ENCODE data around the gene NSMCE4A.
"Not testable (repeated sequence)": the region's sequence is repeated elsewhere in the genome, so short reads cannot be mapped to it uniquely, and the experiment has no call there.

NSMCE4A gene

GRCh38 chr10:121974535-121975294 lies at the start of gene NSMCE4A:
TSS of gene NSMCE4A (minus strand) at chr10:121975217. CDS start at chr10:121975165, 52 bp downstream.
- peak; percentile 59 for DNase-seq (ENCODE audit: low read depth)

- not testable (repeated sequence) for DNase-seq (ENCODE audit: low read depth)
These were observed 48.2 kb upstream of the NSMCE4A start for GRCh38 chr10:122023257-122023656.

- DNase-seq (ENCODE audit: low read depth) = no peak
These were observed 47.3 kb upstream of the NSMCE4A start for GRCh38 chr10:122022276-122022675.

GRCh38 chr10:122021828-122022227 lies 46.8 kb upstream of the NSMCE4A start:
- DNase-seq (ENCODE audit: low read depth) = no peak

GRCh38 chr10:122021379-122021778 lies 46.4 kb upstream of the NSMCE4A start:
- DNase-seq (ENCODE audit: low read depth) = no peak

- DNase-seq (ENCODE audit: low read depth) = no peak
These were observed 45.2 kb upstream of the NSMCE4A start for GRCh38 chr10:122020226-122020625.

- DNase-seq (ENCODE audit: low read depth) = no peak
These were observed 44.5 kb upstream of the NSMCE4A start for GRCh38 chr10:122019414-122019975.

- DNase-seq (ENCODE audit: low read depth) = no peak
These were observed 44.0 kb upstream of the NSMCE4A start for GRCh38 chr10:122018951-122019413.

- DNase-seq (ENCODE audit: low read depth) = no peak
These were observed 43.5 kb upstream of the NSMCE4A start for GRCh38 chr10:122018491-122018890.

GRCh38 chr10:122017926-122018325 lies 42.9 kb upstream of the NSMCE4A start:
- not testable (repeated sequence) for DNase-seq (ENCODE audit: low read depth)

GRCh38 chr10:122014652-122015248 lies 39.7 kb upstream of the NSMCE4A start:
- DNase-seq (ENCODE audit: low read depth) = no peak

GRCh38 chr10:122013311-122013780 lies 38.3 kb upstream of the NSMCE4A start:
- DNase-seq (ENCODE audit: low read depth) = no peak

- DNase-seq (ENCODE audit: low read depth) = no peak
These were observed 37.7 kb upstream of the NSMCE4A start for GRCh38 chr10:122012731-122013130.

GRCh38 chr10:122010405-122011050 lies 35.5 kb upstream of the NSMCE4A start:
- DNase-seq (ENCODE audit: low read depth) = peak; percentile 95

- DNase-seq (ENCODE audit: low read depth) = no peak
These were observed 32.4 kb upstream of the NSMCE4A start for GRCh38 chr10:122007415-122007814.

GRCh38 chr10:122001698-122002097 lies 26.7 kb upstream of the NSMCE4A start:
- no peak for DNase-seq (ENCODE audit: low read depth)

GRCh38 chr10:121999301-121999700 lies 24.3 kb upstream of the NSMCE4A start:
- no peak for DNase-seq (ENCODE audit: low read depth)

GRCh38 chr10:121998462-121998861 lies 23.4 kb upstream of the NSMCE4A start:
- no peak for DNase-seq (ENCODE audit: low read depth)

- no peak for DNase-seq (ENCODE audit: low read depth)
These were observed 19.5 kb upstream of the NSMCE4A start for GRCh38 chr10:121994429-121994941.

GRCh38 chr10:121991727-121992126 lies 16.7 kb upstream of the NSMCE4A start:
- DNase-seq (ENCODE audit: low read depth) = not testable (repeated sequence)

GRCh38 chr10:121990015-121990677 lies 15.1 kb upstream of the NSMCE4A start:
- DNase-seq (ENCODE audit: low read depth) = no peak
